WI38 (cell line): ENCODE data around the gene C11orf58.

Source experiments
- H3K4me3 ChIP-seq: 2 replicates; pipeline ENCODE4 v1.5.1; 2011; ENCODE audit warnings: low read depth, mild to moderate bottlenecking, control low read depth, low read length
- CTCF ChIP-seq: IDR thresholded peaks from 2 replicates; pipeline ENCODE4 v1.5.1; 2012; ENCODE audit warnings: low read depth, mild to moderate bottlenecking, control low read depth, low read length

The C11orf58 gene

DNA sequence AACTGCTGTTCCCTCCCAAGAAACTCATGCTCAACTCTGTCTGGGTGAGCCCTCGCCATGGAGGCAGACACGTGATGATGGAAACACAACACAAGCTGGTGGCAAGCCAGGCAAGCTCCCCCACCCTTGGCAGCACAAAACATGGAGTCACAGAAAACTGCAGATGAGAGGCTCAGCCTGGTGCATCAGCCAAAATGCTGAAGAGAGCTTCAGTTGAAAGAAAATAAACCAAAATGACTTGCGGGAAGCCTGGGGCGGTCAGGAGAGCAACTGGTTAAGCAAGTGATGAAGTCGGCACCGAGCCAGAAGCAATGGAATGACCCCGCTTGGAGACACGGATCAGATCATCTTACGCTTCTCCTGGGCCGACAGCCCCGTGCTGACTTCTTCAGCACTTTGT lies 68.3 kb downstream of the C11orf58 start:
- no peak for TF ChIP-seq CTCF

GRCh38 chr11:16807306-16807705 lies 68.9 kb downstream of the C11orf58 start:
- no peak for TF ChIP-seq CTCF

More for the DNA sequence above, 68.3 kb downstream of the C11orf58 start:
- H3K4me3 ChIP-seq, result no peak overlapping the region

More at GRCh38 chr11:16807306-16807705, 68.9 kb downstream of the C11orf58 start:
- H3K4me3 ChIP-seq, result no peak overlapping the region
